HG03097 (cell line): ENCODE measurements around the gene KCNQ4.

Source experiments
- ATAC-seq: cut with Tn5 transposase; IDR thresholded peaks from one replicate; pipeline ENCODE4 v1.9.1; 2021; ENCODE audit not compliant: unreplicated experiment, low FRiP score

KCNQ4 gene

GRCh38 chr1:40783001-40783905, at the start of gene KCNQ4:
KCNQ4 (plus strand) TSS chr1:40783787; CDS start chr1:40784094, 307 bp downstream.
- ATAC-seq: no peak

- no peak for ATAC-seq
These were observed 48.5 kb upstream of the KCNQ4 start for GRCh38 chr1:40734882-40735628.

GRCh38 chr1:40736085-40736531, 47.5 kb upstream of the KCNQ4 start:
- ATAC-seq: no peak

GRCh38 chr1:40738831-40739230, 44.8 kb upstream of the KCNQ4 start:
- ATAC-seq: no peak

DNA sequence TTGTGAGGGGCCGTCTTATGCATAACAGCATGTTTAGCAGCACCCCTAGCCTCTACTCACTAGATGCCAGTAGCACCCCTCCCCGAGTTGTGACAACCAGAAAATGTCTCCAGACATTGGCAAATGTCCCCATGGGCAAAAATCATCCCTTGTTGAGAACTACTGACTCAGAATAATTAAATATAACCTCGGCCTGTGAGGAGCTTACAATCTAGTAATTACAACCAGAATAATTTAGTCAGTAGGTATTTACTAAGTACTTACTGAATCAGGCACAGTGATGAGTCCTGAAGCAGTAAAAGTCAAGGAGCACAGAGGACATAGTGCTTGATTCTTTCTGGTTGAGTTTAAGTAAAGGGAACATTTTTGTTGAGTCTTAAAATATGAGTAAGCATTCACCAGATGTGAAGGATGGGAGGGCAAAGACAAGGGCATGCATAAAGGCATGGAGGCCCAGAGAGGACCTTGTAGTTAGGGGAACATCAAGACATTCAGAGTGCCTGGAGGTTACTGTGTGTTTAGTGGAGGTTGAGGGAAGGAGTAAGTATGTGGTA, 44.1 kb upstream of the KCNQ4 start:
- no peak for ATAC-seq

DNA sequence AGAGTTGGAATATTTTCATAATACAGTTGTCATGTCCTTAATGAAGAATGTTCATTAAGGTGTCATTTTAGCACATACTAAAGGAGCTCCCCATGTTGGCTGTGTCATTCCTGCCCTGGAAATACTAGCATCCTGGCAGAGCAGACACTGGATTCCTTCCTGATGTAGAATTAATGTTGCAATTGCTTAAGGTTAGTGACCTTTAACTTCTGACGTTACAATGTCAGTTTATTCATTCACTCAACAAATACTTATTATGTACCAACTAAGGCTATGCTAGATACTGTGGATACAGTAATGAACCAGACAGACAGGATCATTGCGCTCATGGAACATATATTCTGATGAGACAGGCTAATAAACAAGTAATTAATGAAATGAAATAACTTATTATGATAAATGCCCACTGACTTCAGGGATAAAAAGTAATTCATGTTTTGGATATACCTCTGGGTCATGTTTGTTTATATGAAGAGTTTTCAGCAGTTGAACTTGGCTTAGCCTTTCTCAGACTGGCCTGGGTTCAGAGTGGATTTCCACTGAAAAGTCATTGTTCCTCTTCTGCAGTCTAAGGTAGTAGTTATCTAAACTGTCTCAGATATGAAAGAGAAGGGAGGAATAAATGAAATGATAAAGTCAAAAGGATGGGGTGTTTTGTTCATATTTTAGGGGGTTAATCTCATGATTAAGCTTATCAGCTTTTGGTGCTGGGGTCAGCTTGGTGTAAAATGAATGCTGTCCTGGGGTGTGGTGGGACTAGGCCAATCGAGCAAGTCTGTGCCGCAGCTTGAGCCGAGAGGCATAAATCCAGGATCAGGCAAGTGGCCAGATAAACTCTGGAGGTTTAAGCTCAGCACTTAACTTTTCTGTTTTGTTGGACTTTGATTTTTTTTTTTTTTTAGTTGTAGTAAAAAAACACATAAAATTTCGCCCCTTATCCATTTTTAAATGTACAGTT, 43.3 kb upstream of the KCNQ4 start:
- no peak for ATAC-seq

- no peak for ATAC-seq
These were observed 42.4 kb upstream of the KCNQ4 start for GRCh38 chr1:40740997-40741736.

- no peak for ATAC-seq
These were observed 41.1 kb upstream of the KCNQ4 start for GRCh38 chr1:40742363-40743061.

- no peak for ATAC-seq
These were observed 40.1 kb upstream of the KCNQ4 start for GRCh38 chr1:40743452-40743851.

GRCh38 chr1:40743860-40744259, 39.7 kb upstream of the KCNQ4 start:
- no peak for ATAC-seq

- no peak for ATAC-seq
These were observed 38.4 kb upstream of the KCNQ4 start for GRCh38 chr1:40745176-40745575.

- ATAC-seq: no peak
These were observed 37.1 kb upstream of the KCNQ4 start for GRCh38 chr1:40746344-40747090.

GRCh38 chr1:40748841-40749718, 34.5 kb upstream of the KCNQ4 start:
- no peak for ATAC-seq

GRCh38 chr1:40749817-40750216, 33.8 kb upstream of the KCNQ4 start:
- ATAC-seq: no peak

DNA sequence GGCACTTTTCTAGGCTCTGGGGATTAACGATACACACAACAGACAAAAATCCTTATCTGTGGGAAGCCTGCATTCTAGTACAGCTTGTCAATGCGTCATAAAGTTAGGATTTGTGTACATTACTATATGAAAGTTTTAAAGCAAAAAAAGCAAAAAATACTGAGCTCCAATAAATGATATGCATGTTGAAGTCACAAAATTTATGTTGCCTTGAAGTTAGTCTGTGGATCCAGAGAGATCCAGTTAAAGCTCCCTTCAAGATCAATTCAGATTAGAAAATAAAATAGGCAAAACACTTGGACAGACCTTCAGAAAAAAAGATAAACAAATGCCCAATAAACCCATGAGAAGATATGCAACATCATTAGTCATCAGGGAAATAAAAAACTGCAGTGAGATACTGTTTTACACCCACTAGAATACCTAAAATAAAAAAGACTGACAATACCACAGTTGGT, 33.1 kb upstream of the KCNQ4 start:
- ATAC-seq: no peak

- no peak for ATAC-seq
These were observed 31.8 kb upstream of the KCNQ4 start for GRCh38 chr1:40751802-40752201.
